Gastroesophageal sphincter (tissue), 4 donors: ENCODE data around the gene AGPAT1. TPM values are rescaled to one million over a fixed set of nuclear protein-coding genes. Genes with fewer than 3 reads are reported as not detected.
A peak's percentile ranks its signal among the peaks of the same experiment; 100 is the strongest.

Experiments used
- ATAC-seq: fragments of 150-250 bp; one replicate; pipeline ENCODE4 v1.9.1; 2016; ENCODE audit warnings: mild to moderate bottlenecking, moderate library complexity
- H3K27ac ChIP-seq, 4 donors: fragments of 200-600 bp; sonication (generic) in 3 of 4; 1 replicate in 3 of 4; 2 replicates in 1 of 4; pipeline ENCODE4 v1.5.1; 2016 to 2019
- H3K27me3 ChIP-seq: fragments of 200-600 bp; sonication (generic); one replicate; pipeline ENCODE4 v1.5.1; 2019
- H3K36me3 ChIP-seq, 2 donors: fragments of 200-600 bp; sonication (generic); one replicate each; pipeline ENCODE4 v1.5.1; 2019; ENCODE audit warnings: control low read depth in 1 of 2
- H3K4me1 ChIP-seq, 3 donors: fragments of 200-600 bp; sonication (generic); 1 replicate in 2 of 3; 2 replicates in 1 of 3; pipeline ENCODE4 v1.5.1; 2016 to 2019; ENCODE audit warnings: control low read depth in 2 of 3
- H3K4me3 ChIP-seq, 2 donors: fragments of 200-600 bp; sonication (generic); one replicate each; pipeline ENCODE4 v1.5.1; 2019; ENCODE audit warnings: mild to moderate bottlenecking in 1 of 2, moderate library complexity in 1 of 2
- H3K9me3 ChIP-seq, 3 donors: fragments of 200-600 bp; sonication (generic); one replicate each; pipeline ENCODE4 v1.5.1; 2017 to 2019; ENCODE audit warnings: control low read depth in 2 of 3
- CTCF ChIP-seq, 4 experiments: fragments of 200-600 bp in 2 of 4; fragments of 450-650 bp in 2 of 4; sonication (generic) in 1 of 4; IDR thresholded peaks; one replicate each; pipeline ENCODE4 v1.5.1; 2017 to 2019; ENCODE audit warnings: antibody characterized with exemption in 4 of 4, mild to moderate bottlenecking in 2 of 4, moderate library complexity in 2 of 4
- EP300 ChIP-seq: sonication (generic); formaldehyde crosslinking; IDR thresholded peaks from one replicate; pipeline ENCODE4 v1.6.1; 2017; ENCODE audit warnings: antibody characterized with exemption, mild to moderate bottlenecking
- POLR2A ChIP-seq, 2 donors: fragments of 450-650 bp; IDR thresholded peaks; one replicate each; pipeline ENCODE4 v1.6.1; 2017; ENCODE audit warnings: antibody characterized with exemption in 2 of 2, mild to moderate bottlenecking in 2 of 2, moderate library complexity in 1 of 2
- POLR2AphosphoS5 ChIP-seq: sonication (generic); formaldehyde crosslinking; IDR thresholded peaks from one replicate; pipeline ENCODE4 v1.6.1; 2017; ENCODE audit warnings: antibody characterized with exemption
- WGBS, 2 donors: methylation state at CpG; one replicate each; pipeline ENCODE4 v1.1.5; 2018; ENCODE audit warnings: low coverage in 1 of 2; 5-methylcytosine and 5-hydroxymethylcytosine counted together
- total RNA-seq, 4 donors: library from RNA; depleted of rRNA; stranded (reverse); fragments of >200 nt; gene quantifications; one replicate each; pipeline ENCODE4 v1.1.0, GENCODE V29; 2016

The AGPAT1 gene
- total RNA-seq, 4 donors from 2014 or later, result 45.6 to 70.5 (median 54.6) TPM

GRCh38 chr6:32174416-32174815 lies 1.5 kb downstream of the AGPAT1 start:
- H3K27me3 ChIP-seq, result no peaks in the 10 kb centered on the region
- no peak for ATAC-seq
- TF ChIP-seq POLR2A (IDR thresholded peaks at IDR 0.05) (no peak), POLR2AphosphoS5 (no peak), CTCF (IDR thresholded peaks at IDR 0.05) (no peak), EP300 (no peak)
- H3K4me1 ChIP-seq, result peaks cover 0 to 55% (median 22%) of the 10 kb centered on the region in 3 donors
- peaks cover 0 to 21% of the 10 kb centered on the region in 2 donors for H3K36me3 ChIP-seq
- H3K27ac ChIP-seq, result peak overlapping the region in 2 of 4 donors; percentile 4 to 51
- no peaks in the 10 kb centered on the region for H3K9me3 ChIP-seq
- 70 to 85% methylated on average over 1 of the region's 1 CpG for WGBS, 2 donors
- no peak overlapping the region for H3K4me3 ChIP-seq

GRCh38 chr6:32173051-32173727 lies 2.7 kb downstream of the AGPAT1 start:
- 61 to 75% methylated on average over 3 to 4 of the region's 4 CpGs for WGBS, 2 donors
- H3K27ac ChIP-seq, result peak overlapping the region in 3 of 4 donors; percentile 7 to 51 (median 16)
- ATAC-seq, result no peak
- peaks cover 0 to 47% (median 15%) of the 10 kb centered on the region in 3 donors for H3K4me1 ChIP-seq
- no peaks in the 10 kb centered on the region for H3K27me3 ChIP-seq
- H3K36me3 ChIP-seq, result peaks cover 0 to 33% of the 10 kb centered on the region in 2 donors
- no peaks in the 10 kb centered on the region for H3K9me3 ChIP-seq
- H3K4me3 ChIP-seq, result no peak overlapping the region
- TF ChIP-seq CTCF (IDR thresholded peaks at IDR 0.05) (no peak), POLR2AphosphoS5 (no peak), POLR2A (IDR thresholded peaks at IDR 0.05) (no peak), EP300 (no peak)

GRCh38 chr6:32171234-32171633 lies 4.7 kb downstream of the AGPAT1 start:
- ATAC-seq, result no peak
- peaks cover 0 to 41% (median 8%) of the 10 kb centered on the region in 3 donors for H3K4me1 ChIP-seq
- H3K9me3 ChIP-seq, result no peaks in the 10 kb centered on the region
- no peak overlapping the region for H3K4me3 ChIP-seq
- peak overlapping the region in 1 of 4 donors; percentile 3 for H3K27ac ChIP-seq
- 95% methylated on average over 3 of the region's 6 CpGs; no CpG with 5 or more reads in 1 of the 2 donors for WGBS, 2 donors
- TF ChIP-seq POLR2A (IDR thresholded peaks at IDR 0.05), result no peak
- peaks cover 0 to 53% of the 10 kb centered on the region in 2 donors for H3K36me3 ChIP-seq
- no peaks in the 10 kb centered on the region for H3K27me3 ChIP-seq

GRCh38 chr6:32170294-32170693 lies 5.6 kb downstream of the AGPAT1 start:
- ATAC-seq, result no peak
- Histone ChIP-seq H3K4me3 (no peak overlapping the region), H3K4me1 (peaks cover 0 to 37% (median 7%) of the 10 kb centered on the region in 3 donors), H3K27ac (peak overlapping the region in 1 of 4 donors; percentile 74), H3K36me3 (peaks cover 0 to 61% of the 10 kb centered on the region in 2 donors), H3K9me3 (no peaks in the 10 kb centered on the region), H3K27me3 (no peaks in the 10 kb centered on the region)
- TF ChIP-seq POLR2A (IDR thresholded peaks at IDR 0.05) (no peak), CTCF (IDR thresholded peaks at IDR 0.05) (no peak), POLR2AphosphoS5 (no peak), EP300 (no peak)
- 80 to 100% methylated on average over 2 to 4 of the region's 11 CpGs for WGBS, 2 donors

GRCh38 chr6:32168807-32169591 lies 6.9 kb downstream of the AGPAT1 start:
- TF ChIP-seq EP300 (no peak), POLR2A (IDR thresholded peaks at IDR 0.05) (no peak), POLR2AphosphoS5 (no peak)
- no peaks in the 10 kb centered on the region for H3K9me3 ChIP-seq
- H3K36me3 ChIP-seq, result peaks cover 0 to 74% of the 10 kb centered on the region in 2 donors
- peak overlapping the region in 3 of 4 donors; percentile 16 to 74 (median 35) for H3K27ac ChIP-seq
- no peaks in the 10 kb centered on the region for H3K27me3 ChIP-seq
- WGBS, 2 donors, result 59 to 64% methylated on average over 3 to 4 of the region's 11 CpGs
- ATAC-seq, result no peak
- peaks cover 0 to 24% (median 0%) of the 10 kb centered on the region in 3 donors for H3K4me1 ChIP-seq
- H3K4me3 ChIP-seq, result no peak overlapping the region
